GM19193 (cell line): ENCODE measurements around the gene AP4B1.

Experiments
- POLR2A ChIP-seq: IDR thresholded peaks from 4 replicates; pipeline ENCODE4 v1.6.1; 2011; ENCODE audit not compliant: insufficient read depth, insufficient read length; ENCODE audit errors: extremely low read depth

AP4B1 gene

DNA sequence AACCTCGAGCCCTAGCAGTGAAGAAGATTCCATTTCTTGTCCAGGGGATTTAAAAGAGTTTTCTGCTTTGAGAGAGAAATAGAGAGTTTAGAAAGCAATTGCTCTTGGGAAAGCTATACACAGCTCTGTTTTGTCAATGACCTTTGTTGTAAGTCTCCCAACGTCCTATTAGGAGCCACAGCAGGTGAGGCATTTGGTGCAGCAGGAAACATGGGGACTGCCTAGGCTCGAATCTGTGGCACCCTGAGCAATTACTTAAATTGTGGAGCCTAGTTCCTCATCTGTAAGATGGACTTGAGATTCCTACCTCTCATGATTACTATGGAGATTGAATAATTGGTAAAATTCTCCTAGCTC is 8.7 kb upstream of the AP4B1 start:
- TF ChIP-seq POLR2A = no peak

DNA sequence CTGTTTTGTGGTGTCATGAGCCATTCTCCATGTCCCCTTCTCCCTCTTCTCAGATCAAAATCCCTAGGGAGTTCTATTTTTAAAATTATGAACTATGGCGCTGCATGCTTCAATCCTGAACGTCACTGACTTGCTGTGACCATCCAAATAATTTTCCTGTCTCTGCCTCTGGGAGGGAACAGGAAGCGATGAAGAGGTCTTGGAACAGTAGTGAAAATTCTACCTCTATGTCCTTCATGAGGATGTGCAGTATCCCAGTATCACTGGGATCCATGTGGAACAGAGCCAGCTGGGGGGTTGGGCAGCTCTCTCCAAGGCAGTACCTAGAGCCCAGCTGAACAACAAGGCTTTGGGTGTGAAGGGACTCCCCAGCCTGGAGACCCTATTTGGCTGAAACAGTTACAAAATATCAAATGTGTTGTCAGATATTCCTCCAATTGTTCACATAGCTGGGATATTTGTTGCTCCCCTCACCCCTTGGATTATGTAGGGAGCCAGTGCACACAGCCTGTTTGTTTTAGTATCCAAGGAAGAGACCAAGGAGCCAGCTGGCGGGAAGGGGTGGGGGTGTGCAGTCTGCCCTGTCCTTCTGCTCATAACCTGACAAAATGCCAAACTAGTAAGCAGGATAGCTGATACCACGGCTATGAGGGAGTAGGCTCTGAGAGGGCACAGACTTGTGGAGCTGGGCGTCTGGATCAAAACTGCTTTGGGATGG is 8.2 kb upstream of the AP4B1 start:
- no peak for TF ChIP-seq POLR2A

DNA sequence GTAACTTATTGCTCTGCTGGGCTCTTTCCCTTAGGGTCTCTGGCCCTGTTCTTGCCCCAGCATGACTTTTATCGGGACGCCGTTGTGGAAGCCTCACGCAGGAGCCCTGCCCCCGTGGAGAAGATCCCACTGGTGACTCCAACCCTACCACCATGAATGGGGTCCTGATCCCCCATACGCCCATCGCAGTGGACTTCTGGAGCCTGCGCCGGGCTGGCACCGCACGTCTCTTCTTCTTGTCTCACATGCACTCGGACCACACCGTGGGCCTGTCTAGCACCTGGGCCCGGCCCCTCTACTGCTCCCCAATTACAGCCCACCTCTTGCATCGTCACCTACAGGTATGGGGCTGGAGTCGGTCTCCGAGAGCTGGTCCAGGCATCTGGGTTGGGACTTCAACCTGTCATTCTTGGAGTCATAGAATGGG is 849 bp upstream of the AP4B1 start:
- TF ChIP-seq POLR2A = no peak

DNA sequence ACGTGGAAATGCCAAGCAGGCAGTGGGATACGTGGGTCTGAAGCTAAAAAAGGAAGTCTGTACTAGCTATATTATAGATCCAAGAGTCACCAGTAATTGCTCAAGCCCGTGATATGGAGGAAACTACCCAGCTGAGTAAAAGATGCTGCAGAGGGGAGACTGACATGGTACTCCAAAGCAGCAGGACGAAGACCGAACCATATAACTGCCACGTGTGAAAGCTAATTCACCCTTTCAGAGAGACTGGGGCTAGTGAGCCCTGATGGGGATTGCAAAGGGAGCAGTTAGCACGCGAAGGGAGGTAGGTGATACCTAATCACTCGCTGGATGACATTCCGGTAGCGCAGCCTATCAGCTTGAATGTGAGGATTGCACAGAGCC is 316 bp downstream of the AP4B1 start:
- TF ChIP-seq POLR2A = no peak

DNA sequence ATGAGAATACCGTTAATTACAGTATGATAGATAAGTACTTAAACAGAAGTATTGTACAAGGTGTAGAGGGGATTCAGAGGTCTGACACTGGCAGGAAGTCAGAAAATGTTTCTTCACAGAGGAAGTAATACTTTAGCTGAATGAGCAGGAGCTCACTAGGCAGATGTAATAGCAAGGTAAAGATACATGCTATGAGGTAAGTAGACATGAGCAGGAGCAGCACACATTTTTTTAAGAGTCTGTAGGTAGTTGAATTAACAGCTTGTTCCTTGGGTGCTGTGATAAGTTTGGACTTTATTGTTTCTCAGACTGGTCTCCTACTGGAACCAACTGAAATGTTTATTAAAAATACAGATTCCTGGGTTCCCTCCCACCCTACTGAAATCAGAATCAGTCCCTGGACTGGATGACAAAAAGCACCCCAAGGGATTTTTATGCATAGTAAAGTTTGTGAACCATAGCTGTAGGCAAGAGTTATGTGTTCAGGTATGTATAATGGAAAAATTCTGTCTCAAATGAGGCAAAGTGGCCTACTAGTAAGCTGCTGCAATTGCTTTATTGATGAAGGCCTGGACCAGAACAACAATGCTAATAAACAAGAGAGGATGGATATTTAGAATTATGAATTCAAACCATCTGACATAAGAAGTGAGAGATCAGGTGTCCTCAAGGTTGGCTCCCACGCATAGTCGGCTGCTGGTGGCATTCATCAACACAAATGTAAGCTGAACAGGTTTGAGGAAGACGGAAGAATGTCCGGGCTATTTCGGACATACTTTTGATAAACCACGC is 902 bp downstream of the AP4B1 start:
- no peak for TF ChIP-seq POLR2A

DNA sequence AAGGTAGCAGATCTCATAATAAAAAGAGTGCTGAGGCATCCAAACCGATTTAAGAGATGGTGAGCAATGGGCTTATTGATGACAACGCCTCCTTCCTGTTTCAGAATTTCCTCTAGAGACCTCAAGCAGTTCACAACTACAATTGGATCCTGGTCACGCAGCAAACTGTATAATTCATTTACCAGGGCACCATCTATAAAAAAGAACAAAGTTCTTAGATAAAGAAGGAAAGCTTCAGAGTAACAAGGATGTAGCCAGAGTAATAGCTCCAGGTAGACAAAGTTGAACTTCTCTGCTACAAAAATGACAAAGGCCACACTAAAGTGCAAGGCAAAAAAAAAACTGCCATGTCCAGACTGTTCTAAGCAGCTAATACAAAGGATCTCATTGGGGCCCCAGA is 3.4 kb downstream of the AP4B1 start:
- TF ChIP-seq POLR2A = no peak

DNA sequence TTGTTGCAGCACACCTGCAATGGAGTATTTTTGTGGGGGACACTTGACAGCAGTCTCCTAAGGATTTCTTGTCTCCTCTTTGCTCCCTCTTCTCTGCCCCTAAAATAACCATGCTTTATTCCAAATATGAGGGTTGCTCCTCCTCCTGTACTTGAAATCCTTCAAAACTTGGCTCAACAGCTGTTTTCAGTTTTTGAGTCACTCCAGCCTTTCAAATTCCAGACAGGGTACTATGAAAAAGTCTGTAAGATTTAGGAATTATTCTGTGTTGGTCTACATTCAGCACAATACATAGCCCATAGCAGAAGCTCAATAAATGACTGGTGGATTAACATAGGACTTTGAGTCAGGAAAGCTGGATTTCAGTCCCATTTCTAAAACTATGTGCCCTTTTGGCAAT is 5.5 kb downstream of the AP4B1 start:
- TF ChIP-seq POLR2A = no peak

DNA sequence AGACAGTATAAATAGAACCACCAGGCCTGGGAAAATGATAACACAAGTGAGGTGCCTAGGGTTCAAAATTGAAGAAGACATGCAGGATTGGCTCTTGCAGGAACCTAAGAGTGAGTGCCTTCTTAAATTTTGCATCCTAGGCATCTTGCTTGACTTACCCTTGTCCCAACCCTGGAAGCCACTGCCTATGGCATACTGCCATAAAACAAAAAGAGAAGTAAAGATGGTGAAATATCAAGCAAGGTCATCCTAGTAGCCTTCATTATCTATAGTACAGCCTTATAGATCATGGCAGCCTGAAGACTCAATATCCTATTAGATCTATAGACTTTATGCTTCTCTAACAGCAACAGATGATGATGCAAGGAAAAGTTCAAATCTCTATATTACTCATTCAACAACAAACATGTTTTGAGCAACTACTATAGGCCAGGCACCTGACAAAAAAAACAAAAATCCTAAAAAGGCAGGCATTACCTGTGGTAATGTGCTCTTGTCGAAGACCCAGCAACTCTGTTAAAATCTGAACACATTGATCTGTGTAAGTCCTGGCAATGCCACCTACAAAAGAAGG is 6.3 kb downstream of the AP4B1 start:
- TF ChIP-seq POLR2A = no peak

DNA sequence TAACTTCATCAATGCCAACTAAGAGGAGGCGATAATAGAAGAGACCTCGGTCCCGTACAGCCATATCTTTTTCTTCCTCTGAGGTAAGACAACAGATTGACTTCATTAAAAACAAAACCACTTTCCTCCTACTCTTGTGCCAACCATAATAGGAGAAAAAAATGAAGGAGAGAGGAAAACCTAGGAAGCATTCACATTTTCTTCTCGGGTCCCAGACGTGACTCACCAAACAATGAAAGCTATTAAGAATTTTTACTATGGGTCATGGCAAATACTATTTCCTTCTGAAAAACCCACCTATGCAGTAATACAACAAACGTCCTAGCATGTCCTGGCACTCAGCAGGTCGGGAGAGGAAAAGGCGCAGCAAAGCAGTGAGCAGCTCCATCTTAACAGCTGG is 8.6 kb downstream of the AP4B1 start:
- no peak for TF ChIP-seq POLR2A

DNA sequence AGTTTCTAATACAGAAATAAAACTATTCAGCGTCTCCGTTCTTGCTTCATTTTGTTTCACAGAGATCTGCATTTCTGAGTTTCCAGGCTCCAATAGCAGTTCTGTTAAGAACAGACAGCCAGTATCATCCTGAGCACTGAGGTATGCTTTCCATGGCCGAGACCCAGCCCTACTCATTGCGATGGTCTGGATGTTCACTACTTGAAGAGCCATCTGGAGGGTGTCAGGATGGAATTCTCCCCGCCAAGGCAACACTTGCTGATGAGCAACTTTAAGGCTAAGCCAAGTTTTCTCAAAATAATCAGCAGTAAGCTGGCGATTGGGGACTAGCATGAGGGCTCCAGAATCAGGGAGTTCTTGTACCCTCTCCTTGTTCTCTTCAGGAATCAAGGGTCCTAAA is 9.5 kb downstream of the AP4B1 start:
- no peak for TF ChIP-seq POLR2A

DNA sequence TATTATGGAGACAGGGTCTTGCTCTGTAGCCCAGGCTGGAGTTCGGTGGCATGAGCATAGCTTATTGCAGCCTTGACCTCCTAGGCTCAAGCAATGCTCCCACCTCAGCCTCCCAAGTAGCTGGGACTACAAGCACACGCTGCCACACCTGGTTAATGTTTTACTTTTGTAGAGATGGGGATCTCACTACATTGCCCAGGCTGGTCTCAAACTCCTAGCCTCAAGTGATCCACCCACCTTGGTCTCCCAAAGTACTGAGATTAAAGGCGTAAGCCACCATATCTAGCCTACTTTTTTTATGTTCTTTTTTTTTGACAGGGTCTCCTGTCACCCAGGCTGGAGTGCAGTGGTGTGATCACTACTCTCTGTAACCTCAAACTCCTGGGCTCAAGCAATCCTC is 11.3 kb downstream of the AP4B1 start:
- no peak for TF ChIP-seq POLR2A

DNA sequence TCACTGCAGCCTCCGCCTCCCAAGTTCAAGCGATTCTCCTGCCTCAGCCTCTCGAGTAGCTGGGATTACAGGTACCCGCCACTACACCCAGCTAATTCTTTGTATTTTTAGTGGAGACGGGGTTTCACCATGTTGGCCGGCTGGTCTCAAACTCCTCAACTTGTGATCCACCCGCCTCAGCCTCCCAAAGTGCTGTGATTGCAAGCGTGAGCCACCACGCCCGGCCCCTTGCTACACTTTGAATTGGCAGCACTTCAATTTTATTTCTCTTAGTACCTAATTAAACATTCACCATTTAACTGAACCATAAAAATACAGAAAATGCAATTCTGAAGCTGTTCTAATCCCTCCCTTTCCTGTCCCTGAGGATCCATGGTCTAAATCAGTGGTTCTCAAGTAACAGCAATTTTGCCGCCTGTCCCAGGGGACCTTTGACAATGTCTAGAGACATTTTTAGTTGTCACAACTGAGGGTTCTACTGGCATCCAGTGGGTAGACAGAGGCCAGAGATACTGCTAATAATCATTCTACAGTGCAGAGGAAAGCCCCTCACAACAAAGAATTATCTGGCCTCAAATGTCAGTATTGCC is 12.9 kb downstream of the AP4B1 start:
- no peak for TF ChIP-seq POLR2A

DNA sequence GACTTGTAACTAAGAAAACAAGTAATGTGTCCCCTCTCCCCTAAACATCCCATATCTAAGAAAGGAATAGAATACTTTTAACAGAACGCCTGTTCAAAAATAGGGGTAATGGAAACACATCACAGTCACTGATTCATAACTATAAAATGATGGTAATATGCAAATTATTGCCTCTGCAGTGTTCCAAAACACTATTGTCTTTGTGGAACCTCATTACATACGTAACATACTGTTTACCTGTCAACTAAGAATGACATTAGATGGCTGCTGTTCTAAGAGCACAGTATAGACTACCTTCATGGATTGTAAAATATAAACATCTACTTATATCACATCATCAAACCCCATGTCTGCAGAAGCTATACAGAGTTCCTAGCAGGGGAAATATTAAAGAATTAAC is 13.8 kb downstream of the AP4B1 start:
- TF ChIP-seq POLR2A = no peak

DNA sequence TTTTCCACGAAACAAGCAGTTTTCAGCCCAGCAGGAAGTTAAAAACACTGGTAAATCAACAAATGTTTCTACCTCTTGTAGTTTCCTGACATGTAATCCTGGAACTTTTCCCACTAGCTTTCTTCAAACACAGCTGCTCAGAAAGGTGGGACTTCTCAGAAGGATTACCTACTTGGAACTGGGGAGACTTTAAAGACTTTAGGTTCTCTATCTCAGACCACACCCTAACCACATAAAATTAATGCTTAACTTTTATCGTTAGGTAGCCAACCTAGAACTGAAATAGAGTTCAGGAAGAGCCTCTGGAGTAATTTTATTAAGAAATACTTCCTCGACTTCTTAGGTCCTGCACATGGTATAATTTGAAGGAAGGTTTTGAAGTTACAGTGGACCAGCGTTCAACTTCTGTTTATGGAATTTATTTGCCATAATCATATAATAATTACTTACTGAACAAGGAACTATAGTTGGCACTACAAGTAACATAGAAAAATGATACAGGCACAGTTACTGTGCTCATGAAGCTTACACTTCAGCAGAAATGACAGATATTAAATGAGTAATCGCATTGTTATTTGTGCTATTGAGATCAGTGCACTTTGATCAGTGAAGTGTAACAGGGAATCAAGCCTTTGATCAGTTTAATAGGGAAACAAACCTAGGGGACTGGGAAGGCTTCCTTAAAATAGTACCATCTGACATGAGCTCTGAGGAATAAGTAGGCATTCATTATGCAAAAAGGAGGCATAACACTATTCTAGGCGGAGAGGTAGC is 17.0 kb downstream of the AP4B1 start, which contains the start of gene BCL2L15:
TSS of gene BCL2L15 (minus strand) at position 180 of the 774 bp plus-strand sequence. CDS start 206 bp downstream, outside the sequence.
- no peak for TF ChIP-seq POLR2A
